ENCODE measurements around the gene SPSB1.
"Not testable (repeated sequence)": the region's sequence is repeated elsewhere in the genome, so short reads cannot be mapped to it uniquely, and the experiment has no call there.

Gene SPSB1

DNA sequence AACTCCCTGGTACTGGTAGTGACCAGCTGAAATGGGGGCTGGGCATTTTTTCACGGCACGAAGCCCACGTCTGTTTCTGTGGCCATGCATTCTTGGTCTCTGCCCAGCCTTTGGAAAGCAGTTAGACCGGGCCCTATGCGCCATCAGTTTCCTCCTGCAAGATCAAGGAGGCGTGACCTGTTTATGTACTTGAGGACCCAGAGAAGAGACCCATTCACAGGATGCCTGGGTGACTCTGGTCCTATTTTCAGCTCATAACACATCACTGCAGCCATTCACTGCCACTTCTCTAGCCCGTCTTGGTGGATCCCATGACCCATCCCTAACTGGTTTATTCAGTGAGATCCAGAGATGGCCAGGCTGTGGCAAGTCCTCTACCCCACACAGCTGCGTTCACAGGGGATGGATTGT is 70.4 kb downstream of the SPSB1 start:
- no peak for DNase-seq (ENCODE audit: low read depth, low spot score)

DNA sequence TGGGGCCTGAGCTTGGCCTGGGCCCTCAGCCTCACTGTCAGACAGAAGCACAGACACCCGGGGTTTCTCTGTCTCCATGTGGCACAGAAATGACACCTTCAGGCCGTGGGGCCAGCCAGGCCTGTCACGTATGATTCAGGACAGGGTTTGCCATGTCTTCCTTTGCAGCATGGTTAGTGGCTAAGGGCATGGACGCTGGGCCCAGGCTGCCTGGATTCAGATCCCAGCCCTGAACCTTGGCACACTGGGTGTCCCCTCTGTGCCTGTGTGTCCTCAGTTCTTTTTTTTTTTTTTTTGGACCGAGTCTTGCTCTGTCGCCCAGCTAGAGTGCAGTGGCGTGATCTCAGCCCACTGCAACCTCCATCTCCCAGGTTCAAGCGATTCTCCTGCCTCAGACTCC is 73.6 kb downstream of the SPSB1 start:
- DNase-seq (ENCODE audit: low read depth, low spot score) = no peak

DNA sequence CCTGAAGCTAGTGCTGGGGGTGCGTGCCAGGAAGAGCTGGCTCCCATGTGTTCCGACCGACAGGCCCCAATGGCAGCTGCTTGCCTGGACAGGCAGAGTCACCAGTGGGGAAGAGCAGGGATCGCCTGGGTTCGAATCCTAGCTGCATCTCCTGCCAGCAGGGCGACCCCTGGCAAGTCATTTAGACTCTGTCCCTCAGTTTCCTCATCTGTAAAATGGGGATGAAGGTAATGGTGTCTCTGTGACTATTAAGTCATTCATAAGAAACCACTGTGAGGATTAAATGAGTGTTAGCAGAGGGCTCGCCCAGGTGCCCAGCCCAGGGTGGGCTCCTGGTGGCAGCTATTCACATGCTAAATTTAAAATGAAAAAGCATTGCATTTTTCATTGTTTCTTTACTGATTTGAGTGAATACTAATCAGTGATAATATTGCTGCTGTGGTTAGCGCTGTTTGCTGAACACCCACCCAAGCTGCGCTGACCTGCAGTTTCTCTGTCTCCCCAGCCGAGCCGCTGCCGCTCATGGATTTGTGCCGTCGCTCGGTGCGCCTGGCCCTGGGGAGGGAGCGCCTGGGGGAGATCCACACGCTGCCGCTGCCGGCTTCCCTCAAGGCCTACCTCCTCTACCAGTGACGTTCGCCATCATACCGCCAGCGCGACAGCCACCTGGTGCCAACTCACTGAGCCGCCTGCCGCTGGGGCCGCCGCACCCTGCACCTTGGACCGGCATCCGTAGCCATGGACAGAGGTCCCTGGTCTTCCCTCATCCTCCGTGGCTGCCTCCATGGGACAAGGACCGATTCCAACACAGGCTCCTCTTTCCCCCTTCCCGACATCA is 74.5 kb downstream of the SPSB1 start:
- no peak for DNase-seq (ENCODE audit: low read depth, low spot score)

DNA sequence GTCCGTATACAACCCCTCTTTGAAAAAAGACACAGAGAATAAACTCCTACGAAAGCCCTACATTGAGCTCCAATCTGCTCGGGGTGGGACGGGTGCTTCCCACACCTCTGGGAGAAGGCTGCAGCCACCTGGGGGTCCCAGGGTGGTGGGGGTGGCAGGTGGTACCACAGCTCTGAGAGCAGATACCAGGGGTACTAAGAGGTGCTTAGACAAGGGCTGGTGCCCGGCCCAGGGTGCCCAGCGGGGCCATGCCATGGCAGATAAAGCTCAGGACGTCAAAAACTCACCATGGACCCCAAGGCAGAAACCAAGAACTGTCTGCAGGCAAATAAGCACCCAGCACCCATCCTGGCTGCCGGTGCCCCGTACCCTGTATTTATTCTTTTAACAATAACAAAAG is 75.1 kb downstream of the SPSB1 start:
- no peak for DNase-seq (ENCODE audit: low read depth, low spot score)

DNA sequence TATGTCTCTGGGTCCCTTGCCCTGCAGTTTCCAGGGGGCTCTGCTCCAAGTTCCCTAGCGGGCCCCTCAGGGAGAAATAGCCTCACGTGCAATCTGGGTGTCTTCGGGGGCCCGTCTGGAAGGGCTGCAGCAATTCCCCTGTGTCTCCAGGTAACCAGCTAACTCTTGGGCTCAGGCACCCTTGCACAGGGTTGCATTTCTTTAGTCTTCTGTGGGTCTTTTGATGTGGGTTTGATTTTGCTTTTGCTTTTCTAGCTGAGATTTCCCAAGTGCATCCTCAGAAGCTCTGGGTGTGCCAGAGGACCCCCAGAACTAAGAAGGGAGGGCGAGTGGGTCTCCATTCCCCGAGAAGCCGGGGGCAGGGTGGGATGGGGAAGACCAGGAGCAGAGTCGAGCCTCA is 75.7 kb downstream of the SPSB1 start:
- no peak for DNase-seq (ENCODE audit: low read depth, low spot score)

DNA sequence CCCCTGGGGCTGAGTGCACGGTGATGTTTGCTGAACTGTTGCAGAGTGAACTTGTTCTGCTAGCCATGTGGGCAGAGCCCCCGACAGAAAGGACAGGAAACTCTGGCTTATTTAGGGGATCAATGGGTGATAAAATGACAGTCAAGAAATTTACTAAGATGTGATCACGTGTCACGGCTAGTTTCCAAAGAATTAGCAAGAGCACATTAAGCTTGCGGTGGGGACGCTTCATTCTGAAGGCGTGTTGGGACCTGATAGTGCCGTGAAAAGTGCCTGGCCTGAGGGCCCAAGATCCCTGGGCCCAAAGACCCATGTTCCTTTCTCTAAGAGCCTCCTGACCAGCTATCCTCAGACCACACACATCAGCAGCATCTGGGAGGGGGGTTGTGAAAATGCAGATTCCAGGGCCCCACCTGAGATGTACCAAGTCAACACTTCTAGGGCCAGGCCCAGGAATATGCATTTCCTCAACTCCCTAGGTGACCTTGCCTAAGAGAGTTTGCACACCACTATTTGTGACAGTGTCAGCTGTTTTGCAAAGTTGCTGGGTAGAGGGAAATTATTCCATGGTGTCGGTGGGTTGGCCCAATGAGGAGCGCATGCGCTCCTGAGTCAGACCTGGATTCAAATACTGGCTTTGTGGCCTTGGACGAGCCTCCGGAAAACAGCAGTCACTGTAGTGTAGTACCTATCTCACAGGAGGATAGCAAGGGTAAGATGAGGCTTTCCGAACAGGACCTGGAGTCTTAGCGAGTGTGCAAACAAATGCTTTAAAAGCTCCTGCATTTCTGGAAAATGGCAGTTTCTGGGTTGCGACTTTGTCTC is 77.5 kb downstream of the SPSB1 start:
- DNase-seq (ENCODE audit: low read depth, low spot score) = no peak

DNA sequence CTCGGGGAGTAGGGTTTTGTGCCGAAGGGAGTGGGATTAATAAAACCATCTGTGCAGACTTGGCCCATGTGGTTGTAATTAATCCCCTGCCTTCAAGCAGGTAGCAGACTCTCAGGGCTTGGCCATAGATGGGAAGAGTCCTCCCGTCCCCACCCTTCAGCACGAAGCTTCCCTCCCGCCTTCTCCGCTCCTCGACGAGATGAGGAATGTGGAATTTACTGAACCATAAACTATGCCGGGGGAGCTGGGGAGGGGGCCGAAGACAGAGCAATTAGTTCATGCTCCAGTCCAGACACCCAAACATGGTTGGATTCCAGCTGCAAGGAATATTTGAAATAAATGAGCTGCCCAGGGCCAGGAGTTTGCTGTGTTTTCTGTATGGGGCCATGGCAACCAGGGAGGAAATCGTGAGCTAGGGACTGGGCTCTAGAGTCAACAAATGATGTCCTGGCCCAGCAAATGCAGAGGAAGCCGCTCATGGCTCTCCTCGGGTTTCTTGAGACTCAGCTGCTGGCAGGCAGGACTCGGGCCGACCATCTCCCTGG is 78.8 kb downstream of the SPSB1 start:
- no peak for DNase-seq (ENCODE audit: low read depth, low spot score)

DNA sequence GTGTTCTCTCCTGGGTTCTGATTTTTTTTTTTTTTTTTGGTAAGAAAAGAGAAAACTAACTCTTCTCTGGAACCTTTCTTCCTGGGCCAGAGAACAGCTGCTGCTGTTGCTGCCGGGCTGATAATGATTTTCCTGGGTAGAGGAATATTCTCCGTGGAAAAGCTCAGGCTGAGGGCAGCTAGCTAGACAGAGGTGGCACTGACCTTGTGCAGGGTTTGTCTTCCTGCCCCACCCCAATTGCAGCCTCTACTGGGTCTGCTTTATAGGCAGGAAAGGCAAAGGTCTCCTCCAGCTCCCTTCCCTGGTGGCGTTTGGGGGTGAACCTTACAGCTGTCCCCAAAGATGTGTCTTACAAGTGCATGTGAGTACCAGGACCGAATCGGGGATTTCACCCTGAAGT is 79.3 kb downstream of the SPSB1 start:
- no peak for DNase-seq (ENCODE audit: low read depth, low spot score)

DNA sequence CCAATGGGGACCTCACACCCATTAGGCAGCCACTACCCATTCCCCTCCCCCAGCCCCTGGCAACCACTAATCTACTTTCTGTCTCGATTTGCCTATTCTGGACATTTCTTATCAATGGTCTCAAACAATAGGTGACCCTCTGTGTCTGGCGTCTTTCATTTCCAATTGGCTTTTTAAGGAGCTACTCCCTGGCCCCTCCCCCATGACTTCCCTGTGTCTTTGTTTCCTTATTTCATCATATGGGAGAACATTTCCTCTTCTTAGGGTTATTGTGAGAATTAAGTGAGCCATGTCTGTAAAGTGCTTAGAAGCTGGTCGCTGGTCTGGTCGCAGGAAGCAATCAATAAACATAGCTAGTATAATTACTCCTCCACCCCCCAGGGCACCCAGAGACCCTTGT is 80.9 kb downstream of the SPSB1 start:
- DNase-seq (ENCODE audit: low read depth, low spot score) = no peak

DNA sequence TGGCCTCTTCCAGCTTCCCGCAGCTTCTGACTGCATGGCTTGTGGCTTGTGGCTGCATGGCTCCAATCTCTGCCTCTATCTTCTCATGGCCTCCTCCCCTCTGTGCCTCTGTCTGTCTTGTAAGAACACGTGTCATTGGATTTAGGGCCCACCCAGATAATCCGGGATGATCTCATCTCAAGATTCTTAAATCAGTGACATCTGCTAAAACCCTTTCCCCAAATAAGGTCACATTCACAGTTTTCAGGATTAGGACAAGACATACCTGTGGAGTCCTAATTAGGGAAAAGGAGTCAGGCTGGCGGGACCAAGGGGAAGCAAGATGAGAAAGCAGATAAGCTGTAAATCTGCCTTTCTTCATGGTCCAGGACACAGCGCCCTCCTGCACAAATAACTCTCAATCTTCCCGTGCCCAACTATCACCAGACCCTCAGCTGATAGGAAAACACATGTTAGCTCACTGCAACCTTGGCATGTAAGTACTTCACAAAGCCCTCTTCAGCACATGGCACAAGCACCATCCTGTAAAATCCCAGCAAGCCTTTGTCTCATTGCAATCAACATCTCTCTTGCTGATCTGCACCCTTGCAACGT is 82.2 kb downstream of the SPSB1 start:
- no peak for DNase-seq (ENCODE audit: low read depth, low spot score)

DNA sequence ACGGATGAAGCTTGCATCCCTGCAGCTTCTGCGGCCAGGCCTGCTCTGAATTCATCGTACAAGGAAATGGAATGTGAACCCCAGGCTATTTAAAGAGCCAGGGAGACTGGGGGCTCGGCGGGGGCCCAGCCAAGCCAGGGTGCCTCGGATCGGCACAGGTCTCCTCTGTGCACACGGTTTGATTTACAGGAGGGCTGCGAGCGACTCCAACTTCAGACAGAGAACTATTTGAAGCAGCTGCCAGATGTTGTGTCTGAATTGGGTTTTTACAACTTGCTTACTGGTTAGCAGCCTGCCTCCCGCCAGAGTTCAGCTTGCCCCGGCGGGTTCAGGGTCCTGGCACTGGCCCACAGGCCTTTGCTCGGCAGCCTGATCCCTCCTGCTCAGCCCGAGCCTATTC is 83.2 kb downstream of the SPSB1 start:
- DNase-seq (ENCODE audit: low read depth, low spot score) = no peak

DNA sequence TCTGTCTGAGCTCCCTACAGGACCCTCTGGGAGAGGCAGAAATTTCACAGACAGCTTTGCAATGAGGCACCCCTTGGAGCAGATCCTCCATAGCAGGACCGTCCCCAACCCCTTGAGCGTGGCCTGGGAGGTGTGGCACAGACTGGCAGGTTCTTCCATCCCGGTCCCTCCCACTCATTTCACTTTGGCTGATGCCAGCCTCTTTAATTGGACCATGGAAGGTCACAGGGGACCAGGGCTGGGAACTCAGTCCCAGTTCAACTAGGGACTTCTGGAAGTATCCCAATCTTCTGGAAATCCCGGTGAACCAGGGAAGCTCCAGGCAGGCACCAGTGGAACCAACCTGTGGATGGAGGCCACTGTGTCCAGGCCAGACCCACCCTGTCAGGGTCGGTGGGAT is 83.7 kb downstream of the SPSB1 start:
- no peak for DNase-seq (ENCODE audit: low read depth, low spot score)

DNA sequence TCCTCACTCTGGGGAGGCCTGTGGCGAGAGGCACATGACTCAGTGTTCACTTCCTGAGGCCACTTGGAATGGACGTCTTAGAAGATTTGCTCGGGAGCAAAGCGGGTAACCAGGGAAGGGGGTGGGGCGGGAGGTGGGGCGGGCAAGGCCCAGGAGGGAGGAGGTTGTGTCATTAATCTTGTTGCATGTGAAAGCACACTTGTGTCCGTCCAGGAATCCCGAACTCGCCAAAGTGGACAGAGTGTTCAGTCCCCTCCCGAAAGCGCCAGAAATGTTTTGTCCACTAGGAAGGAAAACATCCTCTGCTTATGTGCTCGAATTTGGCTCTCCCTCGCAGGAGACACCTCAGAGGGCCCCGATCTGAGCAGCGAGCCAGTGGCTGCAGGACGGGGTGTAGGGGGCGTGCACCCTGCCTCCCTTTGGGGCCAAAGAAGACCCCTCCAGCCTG is 84.2 kb downstream of the SPSB1 start:
- no peak for DNase-seq (ENCODE audit: low read depth, low spot score)

DNA sequence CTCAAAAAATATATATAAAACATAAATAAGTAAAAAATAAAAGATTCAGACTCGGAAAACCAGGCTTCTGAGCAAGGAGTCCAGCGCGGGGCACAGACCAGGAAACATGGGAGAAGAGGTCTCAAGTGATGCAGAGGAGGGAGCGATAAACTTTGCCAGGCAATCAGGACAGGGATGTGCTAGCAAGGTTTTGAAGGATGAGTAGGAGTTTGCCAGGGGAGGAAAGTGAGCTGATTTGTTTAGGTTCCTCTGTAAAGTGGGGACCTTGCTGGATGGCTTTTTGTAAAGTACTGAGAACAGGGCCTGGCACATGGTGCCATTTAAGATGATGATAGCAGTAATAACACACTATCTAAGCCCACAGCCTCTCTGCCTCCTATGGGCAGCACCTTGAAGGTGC is 86.1 kb downstream of the SPSB1 start:
- DNase-seq (ENCODE audit: low read depth, low spot score) = no peak

DNA sequence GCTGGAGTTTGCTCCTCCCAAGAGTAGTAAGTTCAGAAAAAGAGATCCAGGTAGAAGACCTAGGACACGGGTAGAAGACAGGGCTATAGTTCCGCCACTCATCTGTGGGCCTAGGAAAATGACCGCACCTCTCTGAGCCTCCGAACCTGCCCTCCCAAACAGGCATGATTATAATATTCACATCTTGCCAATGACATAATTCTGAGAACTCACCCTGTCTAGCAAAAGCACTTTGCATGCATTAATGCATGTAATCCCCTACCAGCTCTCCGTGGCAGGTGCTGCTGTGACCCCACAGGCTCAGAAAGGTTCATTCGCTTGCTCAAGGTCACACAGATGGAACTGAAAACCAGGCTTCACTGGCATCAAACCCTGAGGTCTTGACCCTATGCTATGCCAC is 88.0 kb downstream of the SPSB1 start:
- no peak for DNase-seq (ENCODE audit: low read depth, low spot score)

DNA sequence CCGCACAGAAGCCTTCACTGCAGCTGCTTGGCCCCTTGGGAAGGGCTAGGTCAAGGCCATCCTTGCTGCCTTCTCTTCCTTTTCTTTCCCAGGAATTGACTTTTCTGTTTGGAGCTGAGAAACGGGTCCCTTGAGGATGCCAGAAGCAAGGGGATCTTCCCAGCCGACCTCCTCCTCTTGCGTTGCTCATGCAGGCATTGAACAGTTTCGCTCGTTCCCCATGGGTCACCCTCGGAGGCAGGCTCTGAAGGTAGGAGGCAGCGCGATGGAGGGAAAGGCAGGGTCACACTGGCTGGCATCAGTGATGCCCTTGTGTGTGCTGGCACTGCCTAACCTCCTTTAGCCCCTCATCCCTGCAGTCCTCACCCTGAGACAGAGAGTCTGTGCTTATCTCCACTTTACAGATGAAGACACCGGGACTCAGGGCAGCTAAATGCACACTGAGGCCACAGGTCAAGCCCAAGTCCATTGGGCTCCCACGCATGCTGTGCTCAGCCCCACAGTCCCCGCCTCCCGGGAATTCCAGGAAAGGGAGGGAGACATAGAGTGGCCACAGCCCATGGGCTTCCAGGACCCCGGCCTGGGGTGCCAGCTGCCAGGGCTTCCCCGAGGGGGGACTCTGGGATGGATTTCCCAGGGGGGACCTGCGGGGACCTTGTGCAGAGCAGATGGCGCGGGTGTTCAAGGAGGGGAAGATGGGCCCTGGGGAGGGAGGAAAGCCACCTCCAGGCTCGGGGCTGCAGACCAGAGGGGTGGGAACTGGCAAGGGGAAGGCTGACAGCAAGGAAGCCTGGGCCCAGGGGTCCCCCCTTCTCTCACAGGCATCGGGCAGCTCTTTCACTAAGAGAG is 90.2 kb downstream of the SPSB1 start:
- DNase-seq (ENCODE audit: low read depth, low spot score) = no peak

DNA sequence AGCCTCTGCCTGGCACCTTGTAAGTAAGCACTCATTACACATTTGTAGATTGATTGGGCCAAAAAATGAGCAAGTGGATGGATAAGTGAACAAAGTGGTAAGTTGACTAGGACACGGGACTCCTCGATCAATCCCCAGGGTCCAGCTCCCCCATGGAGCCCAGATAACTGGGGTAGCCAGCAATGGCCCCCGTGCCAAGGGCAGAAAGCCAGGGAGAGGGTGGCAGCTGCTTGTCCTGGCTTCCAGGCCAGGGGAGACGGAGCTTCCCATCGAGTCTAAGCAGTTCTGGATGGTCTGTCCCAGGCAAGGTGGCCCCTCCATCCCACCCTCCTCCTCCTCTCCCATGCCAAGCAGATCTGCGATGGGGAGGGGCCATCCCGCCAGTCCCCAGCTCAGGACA is 91.4 kb downstream of the SPSB1 start:
- DNase-seq (ENCODE audit: low read depth, low spot score) = no peak

DNA sequence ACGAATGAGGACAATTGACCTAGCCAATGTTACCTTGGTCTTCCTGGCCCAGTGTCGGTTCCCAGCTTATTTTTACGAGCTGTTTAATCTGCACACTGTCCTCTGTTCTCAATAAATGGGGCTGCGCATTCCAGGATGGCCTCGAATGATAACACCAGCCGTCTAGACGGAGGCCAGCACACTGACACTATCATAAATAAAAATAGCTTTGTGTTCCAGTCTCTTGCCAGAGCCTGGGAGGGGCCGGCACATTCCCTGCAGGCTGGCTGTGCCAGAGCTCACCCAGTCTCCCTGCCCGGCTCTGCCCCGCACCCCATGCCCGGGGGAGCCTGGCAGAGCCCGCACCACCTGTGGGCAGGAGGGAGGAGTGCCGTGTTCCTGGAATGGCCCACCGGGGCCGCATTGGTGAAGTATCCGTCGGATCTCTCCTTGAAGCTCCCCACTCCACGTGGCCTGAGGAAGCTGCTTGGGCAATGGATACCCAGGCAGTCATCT is 92.1 kb downstream of the SPSB1 start:
- no peak for DNase-seq (ENCODE audit: low read depth, low spot score)

DNA sequence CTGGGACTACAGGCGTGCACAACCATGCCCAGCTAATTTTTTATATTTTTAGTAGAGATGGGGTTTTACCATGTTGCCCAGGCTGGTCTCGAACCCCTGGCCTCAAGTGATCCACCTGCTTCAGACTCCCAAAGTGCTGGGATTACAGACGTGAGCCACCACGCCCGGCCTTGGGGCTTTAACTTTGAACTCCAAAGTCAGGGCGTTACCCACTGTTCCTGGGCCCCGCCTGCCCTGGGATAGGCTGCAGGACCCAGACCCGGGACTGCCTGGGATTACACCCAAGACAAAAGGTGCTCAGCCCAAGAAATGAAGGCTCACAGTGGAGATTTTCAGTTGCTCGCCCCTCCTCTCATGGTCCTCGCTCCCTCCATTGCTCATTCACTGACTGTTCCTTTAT is 92.7 kb downstream of the SPSB1 start:
- DNase-seq (ENCODE audit: low read depth, low spot score) = not testable (repeated sequence)

DNA sequence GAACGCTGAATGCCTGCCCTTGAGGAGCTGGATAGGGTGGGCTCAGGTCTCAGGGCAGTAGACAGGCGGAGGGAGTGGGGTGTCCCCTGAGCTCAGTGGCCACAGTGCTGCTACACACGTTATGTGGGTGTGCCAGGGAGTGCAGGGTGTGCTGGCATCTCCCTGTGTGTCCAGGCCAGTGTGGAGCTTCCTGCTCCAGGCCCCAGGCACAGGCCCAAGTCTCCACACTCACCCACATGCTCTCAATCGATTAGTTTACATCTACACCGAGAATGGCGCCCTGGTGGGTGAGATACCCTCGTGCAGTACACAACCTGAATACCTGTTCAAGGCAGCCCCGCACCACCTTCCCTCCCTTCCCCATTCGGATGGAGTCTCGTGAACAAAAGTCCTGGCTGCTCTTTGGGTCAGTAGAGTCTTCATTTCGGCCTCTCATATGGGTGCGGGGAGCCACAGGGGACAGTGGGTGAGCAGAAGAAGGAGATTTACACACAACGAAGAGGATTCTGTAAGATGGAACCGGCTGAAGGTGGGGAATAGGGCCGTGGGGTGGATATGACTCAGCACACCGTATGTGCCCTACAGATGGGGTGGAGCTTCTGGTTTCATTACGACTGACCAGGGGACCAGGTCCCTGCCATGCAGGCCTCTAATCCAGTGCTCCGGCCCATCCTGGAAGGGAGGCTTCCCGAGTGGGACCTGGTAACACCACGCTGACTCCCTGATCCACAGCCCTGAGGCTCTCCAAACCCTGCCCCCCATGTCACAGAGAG is 93.3 kb downstream of the SPSB1 start:
- DNase-seq (ENCODE audit: low read depth, low spot score) = no peak
